Epithelial cell of esophagus (primary cell): Measurements from ENCODE around the gene SESTD1.
"Not testable (repeated sequence)": the region's sequence is repeated elsewhere in the genome, so short reads cannot be mapped to it uniquely, and the experiment has no call there.

Experiments
- DNase-seq: peaks from one replicate; pipeline ENCODE4 v3.0.0; 2010; ENCODE audit warnings: low read depth
- H3K4me3 ChIP-seq: 2 replicates; pipeline ENCODE4 v1.5.1; 2011; ENCODE audit warnings: mild to moderate bottlenecking, low read length, control low read depth
- CTCF ChIP-seq: IDR thresholded peaks from 2 replicates; pipeline ENCODE4 v1.5.1; 2011; ENCODE audit warnings: low read depth, mild to moderate bottlenecking, low read length, control low read depth, inconsistent platforms; ENCODE audit not compliant: insufficient read depth; ENCODE audit errors: missing control alignments

Gene SESTD1

GRCh38 chr2:179098080-179098689 lies 166.4 kb downstream of the SESTD1 start:
- no peak for TF ChIP-seq CTCF
- no peak for DNase-seq
- no peak overlapping the region for H3K4me3 ChIP-seq

GRCh38 chr2:179097131-179097530 lies 167.5 kb downstream of the SESTD1 start:
- no peak overlapping the region for H3K4me3 ChIP-seq
- no peak for TF ChIP-seq CTCF

GRCh38 chr2:179096090-179096489 lies 168.5 kb downstream of the SESTD1 start:
- H3K4me3 ChIP-seq, result no peak overlapping the region
- peak; percentile 62 for DNase-seq
- no peak for TF ChIP-seq CTCF

More at GRCh38 chr2:179097131-179097530, 167.5 kb downstream of the SESTD1 start:
- no peak for DNase-seq

- not testable (repeated sequence) for H3K4me3 ChIP-seq, DNase-seq
Observed at GRCh38 chr2:179092912-179093311, 171.7 kb downstream of the SESTD1 start.

- no peak overlapping the region for H3K4me3 ChIP-seq
- TF ChIP-seq CTCF, result no peak
- DNase-seq, result no peak
Observed at GRCh38 chr2:179082697-179083096, 181.9 kb downstream of the SESTD1 start.

GRCh38 chr2:179081954-179082353 lies 182.7 kb downstream of the SESTD1 start:
- no peak overlapping the region for H3K4me3 ChIP-seq
- no peak for DNase-seq
- TF ChIP-seq CTCF, result no peak

- no peak for DNase-seq
- no peak for TF ChIP-seq CTCF
- H3K4me3 ChIP-seq, result no peak overlapping the region
Observed at GRCh38 chr2:179072527-179072926, 192.1 kb downstream of the SESTD1 start.
